A673 (cell line): ENCODE measurements around the gene MFAP5. TPM values are rescaled to one million over a fixed set of nuclear protein-coding genes. Genes with fewer than 3 reads are reported as not detected.

ENCODE experiments used
- BruUV-seq: library from RNA; stranded (reverse); fragments of 400-500 nt; replicated peaks from 2 replicates; lab custom pipeline; 2021; lab: Mats Ljungman, UMichigan
- CTCF ChIA-PET: fragments of 300-600 bp; sonication (Branson Sonifier 250); formaldehyde crosslinking; loops from one replicate; lab custom pipeline; 2022; ENCODE audit warnings: antibody characterized with exemption; lab: Charles Lee
- POLR2A ChIA-PET: fragments of 300-600 bp; sonication (Branson Sonifier 250); formaldehyde crosslinking; loops from one replicate; lab custom pipeline; 2022; ENCODE audit warnings: antibody characterized with exemption; ENCODE audit not compliant: low non-redundant PET; lab: Charles Lee
- DNase-seq: peaks from one replicate; pipeline ENCODE4 v3.0.0-alpha.2; 2015; ENCODE audit warnings: low spot score
- H3K27ac ChIP-seq: fragments of 200-600 bp; sonication (generic); 2 replicates; pipeline ENCODE4 v1.5.1; 2016; ENCODE audit warnings: mixed run types, low read depth, mild to moderate bottlenecking, mixed read lengths, antibody characterized with exemption, low read length; ENCODE audit not compliant: poor library complexity, severe bottlenecking
- H3K27me3 ChIP-seq: fragments of 200-600 bp; sonication (generic); replicated peaks from 2 replicates; pipeline ENCODE4 v1.6.1; 2017; ENCODE audit warnings: mixed run types, low read depth, mild to moderate bottlenecking, mixed read lengths, antibody characterized with exemption, low read length; ENCODE audit not compliant: insufficient read depth, poor library complexity
- H3K36me3 ChIP-seq: fragments of 200-600 bp; sonication (generic); 2 replicates; pipeline ENCODE4 v1.6.1; 2016; ENCODE audit warnings: mixed run types, mild to moderate bottlenecking, mixed read lengths, antibody characterized with exemption, low read length; ENCODE audit not compliant: insufficient read depth, poor library complexity, severe bottlenecking
- H3K4me1 ChIP-seq: fragments of 200-600 bp; sonication (generic); 2 replicates; pipeline ENCODE4 v1.6.1; 2017; ENCODE audit warnings: mixed run types, mild to moderate bottlenecking, mixed read lengths, antibody characterized with exemption, low read length; ENCODE audit not compliant: insufficient read depth, poor library complexity, severe bottlenecking
- H3K4me3 ChIP-seq: fragments of 200-600 bp; sonication (generic); 2 replicates; pipeline ENCODE4 v1.5.1; 2016; ENCODE audit warnings: low read depth, mixed run types, mild to moderate bottlenecking, mixed read lengths, low read length; ENCODE audit not compliant: poor library complexity, severe bottlenecking
- H3K9me3 ChIP-seq: fragments of 200-600 bp; sonication (generic); 2 replicates; pipeline ENCODE4 v1.6.1; 2016; ENCODE audit warnings: mixed run types, low read depth, mild to moderate bottlenecking, mixed read lengths, antibody characterized with exemption, low read length; ENCODE audit not compliant: poor library complexity, severe bottlenecking
- EZH2 ChIP-seq: fragments of 200-600 bp; sonication (generic); IDR thresholded peaks from 2 replicates; pipeline ENCODE4 v1.6.1; 2017; ENCODE audit warnings: borderline replicate concordance, low read depth, mild to moderate bottlenecking, mixed read lengths, antibody characterized with exemption, low read length; ENCODE audit not compliant: poor library complexity, severe bottlenecking
- intact Hi-C: fragments of 100-400 bp; cut with micrococcal nuclease; formaldehyde crosslinking; loops from one replicate; pipeline ENCODE4 v1.10.0; 2022; ENCODE audit not compliant: unreplicated experiment
- total RNA-seq: library from RNA; stranded (reverse); gene quantifications from 2 replicates; pipeline ENCODE4 v1.2.3, GENCODE V29; 2021
- TF ChIP-seq, protein P1 (sequence below): fragments of 300-800, 200-600 bp; sonication (generic); conservative IDR thresholded peaks from 2 replicates; pipeline ENCODE4 v1.5.1; 2017; ENCODE audit warnings: low read depth, mild to moderate bottlenecking, antibody characterized with exemption, low read length, moderate library complexity, mixed read lengths

Gene MFAP5
- total RNA-seq, 1 experiment from 2014 or later = 1.7 TPM

DNA sequence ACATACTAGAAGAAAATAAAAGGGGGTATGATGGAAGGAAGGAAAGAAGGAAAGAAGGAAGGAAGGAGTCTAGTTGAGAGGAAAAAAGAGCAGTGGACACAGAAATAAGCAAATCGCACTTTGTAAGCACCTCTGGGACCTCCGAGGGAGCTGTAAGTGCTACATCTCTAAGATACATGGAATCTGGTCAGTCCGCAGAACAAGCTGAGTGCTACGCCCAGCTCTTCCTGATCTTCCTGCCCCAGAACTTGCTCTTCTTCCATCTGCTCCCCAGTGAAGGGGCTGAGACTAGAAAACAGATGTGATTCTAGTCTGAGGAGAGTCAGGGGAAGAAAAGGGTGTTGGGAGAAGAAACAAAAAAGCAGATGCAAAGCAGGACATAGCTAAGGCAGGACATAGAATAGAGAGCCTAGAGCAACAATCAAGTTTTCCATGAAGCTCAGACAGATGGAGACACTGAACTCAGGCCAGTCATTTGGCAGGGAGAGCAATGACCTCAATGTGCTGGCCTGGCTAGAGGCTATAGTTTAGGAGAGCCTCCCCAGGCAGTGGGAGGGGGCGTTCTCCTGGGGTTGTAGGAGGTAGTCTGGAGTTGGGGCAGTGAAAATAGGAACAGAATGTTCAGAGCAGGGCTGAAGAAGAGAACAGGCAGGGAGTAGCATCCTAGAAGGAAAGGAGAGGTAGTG lies 1.7 kb upstream of the MFAP5 start:
- Histone ChIP-seq H3K27me3 (peaks cover 4% of the 10 kb centered on the region), H3K4me1 (no peaks in the 10 kb centered on the region), H3K36me3 (no peaks in the 10 kb centered on the region), H3K4me3 (no peak overlapping the region), H3K27ac (no peak overlapping the region), H3K9me3 (no peaks in the 10 kb centered on the region)
- ChIA-PET CTCF (no interaction called here), POLR2A (no interaction called here)
- TF ChIP-seq, protein P1, sequence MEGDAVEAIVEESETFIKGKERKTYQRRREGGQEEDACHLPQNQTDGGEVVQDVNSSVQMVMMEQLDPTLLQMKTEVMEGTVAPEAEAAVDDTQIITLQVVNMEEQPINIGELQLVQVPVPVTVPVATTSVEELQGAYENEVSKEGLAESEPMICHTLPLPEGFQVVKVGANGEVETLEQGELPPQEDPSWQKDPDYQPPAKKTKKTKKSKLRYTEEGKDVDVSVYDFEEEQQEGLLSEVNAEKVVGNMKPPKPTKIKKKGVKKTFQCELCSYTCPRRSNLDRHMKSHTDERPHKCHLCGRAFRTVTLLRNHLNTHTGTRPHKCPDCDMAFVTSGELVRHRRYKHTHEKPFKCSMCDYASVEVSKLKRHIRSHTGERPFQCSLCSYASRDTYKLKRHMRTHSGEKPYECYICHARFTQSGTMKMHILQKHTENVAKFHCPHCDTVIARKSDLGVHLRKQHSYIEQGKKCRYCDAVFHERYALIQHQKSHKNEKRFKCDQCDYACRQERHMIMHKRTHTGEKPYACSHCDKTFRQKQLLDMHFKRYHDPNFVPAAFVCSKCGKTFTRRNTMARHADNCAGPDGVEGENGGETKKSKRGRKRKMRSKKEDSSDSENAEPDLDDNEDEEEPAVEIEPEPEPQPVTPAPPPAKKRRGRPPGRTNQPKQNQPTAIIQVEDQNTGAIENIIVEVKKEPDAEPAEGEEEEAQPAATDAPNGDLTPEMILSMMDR = no peak
- no peak for TF ChIP-seq EZH2
- no TSS peak for BruUV-seq
- no peak for DNase-seq
- intact Hi-C loops = no loop called here

DNA sequence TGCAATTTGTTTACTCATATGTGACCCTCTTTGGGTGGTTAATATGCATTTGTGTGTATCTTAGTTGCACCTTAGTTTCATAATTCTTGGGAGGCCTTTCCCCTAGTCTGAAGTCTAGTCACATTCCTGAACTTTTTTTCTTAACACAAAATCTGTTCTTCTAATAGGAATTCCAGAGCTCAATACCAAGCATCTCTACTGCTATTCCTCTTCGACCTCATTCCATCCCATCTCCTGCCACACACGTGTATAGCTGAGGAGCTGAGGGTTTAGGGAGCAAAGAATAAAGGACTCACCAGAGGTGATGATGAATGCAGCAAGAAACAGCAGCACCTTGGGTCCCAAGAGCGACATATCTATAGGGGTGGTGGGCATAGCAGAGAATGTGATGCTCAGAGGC lies 875 bp downstream of the MFAP5 start:
- CTCF ChIA-PET = no interaction called here
- H3K4me1 ChIP-seq = no peaks in the 10 kb centered on the region
- DNase-seq = no peak
- POLR2A ChIA-PET = no interaction called here
- no TSS peak for BruUV-seq
- H3K4me3 ChIP-seq = no peak overlapping the region
- H3K9me3 ChIP-seq = no peaks in the 10 kb centered on the region
- intact Hi-C loops = no loop called here
- H3K36me3 ChIP-seq = no peaks in the 10 kb centered on the region
- H3K27me3 ChIP-seq = peaks cover 4% of the 10 kb centered on the region
- TF ChIP-seq EZH2 = no peak
- TF ChIP-seq, protein P1 = no peak
- H3K27ac ChIP-seq = no peak overlapping the region

DNA sequence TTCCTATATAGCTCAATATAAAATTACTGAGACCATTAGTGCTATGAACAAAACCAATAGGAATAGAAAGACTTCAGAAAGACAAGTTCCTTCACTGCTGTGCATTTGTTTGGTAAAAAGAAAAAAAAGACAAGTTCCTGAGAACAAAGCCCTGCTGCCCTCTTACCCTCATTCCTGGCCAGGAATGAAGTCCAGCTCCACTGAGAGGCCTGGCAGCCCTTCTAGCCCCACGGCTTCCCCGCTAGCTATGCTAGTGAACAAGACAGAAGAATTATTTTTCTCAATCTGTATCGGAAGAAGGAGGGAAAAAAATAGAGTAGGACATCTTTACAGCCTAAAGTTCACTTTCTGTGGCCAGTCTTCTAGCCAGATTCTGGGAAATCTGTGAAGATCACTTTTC lies 1.6 kb downstream of the MFAP5 start:
- BruUV-seq = no TSS peak
- Histone ChIP-seq H3K36me3 (no peaks in the 10 kb centered on the region), H3K4me1 (no peaks in the 10 kb centered on the region), H3K27ac (no peak overlapping the region), H3K27me3 (peaks cover 4% of the 10 kb centered on the region), H3K9me3 (no peaks in the 10 kb centered on the region), H3K4me3 (no peak overlapping the region)
- intact Hi-C loops = no loop called here
- POLR2A ChIA-PET = no interaction called here
- CTCF ChIA-PET = no interaction called here
- no peak for DNase-seq
- TF ChIP-seq, protein P1 = no peak
- no peak for TF ChIP-seq EZH2
